ENCODE data around the gene TMEM130.

DNA sequence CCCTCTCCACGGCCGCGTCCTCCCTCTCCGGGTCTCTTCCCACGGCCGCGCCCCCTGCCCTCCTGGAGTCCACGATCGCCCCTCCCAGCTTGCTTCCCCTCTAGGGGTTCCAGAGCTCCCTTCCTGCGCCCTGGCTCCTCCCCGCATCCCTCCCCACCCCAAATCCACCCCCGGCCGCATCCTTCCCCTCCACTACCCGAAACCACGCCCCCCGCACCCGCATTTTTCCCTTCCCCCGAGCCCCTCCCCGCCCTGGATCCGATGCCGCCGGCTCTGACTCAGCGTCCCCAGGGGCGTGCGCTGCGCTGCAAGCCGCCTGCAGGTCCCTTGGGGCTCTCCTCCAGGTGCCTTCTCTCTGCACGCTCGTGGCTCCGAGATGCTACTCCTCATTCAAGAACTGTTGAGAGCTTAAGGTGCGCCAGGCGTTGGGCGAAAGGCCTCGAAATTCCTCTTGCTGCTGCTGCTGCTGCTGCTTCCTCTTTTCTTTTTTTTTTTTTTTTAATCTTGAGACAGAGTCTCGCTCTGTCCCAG lies 372 bp upstream of the TMEM130 start:
- TF ChIP-seq TAF1 (IDR thresholded peaks at IDR 0.05; ENCODE audit: low read depth) (no peak), RAD21 (IDR thresholded peaks at IDR 0.05; ENCODE audit: low read depth) (no peak), CEBPB (IDR thresholded peaks at IDR 0.05) (no peak), ZBTB7A (IDR thresholded peaks at IDR 0.05; ENCODE audit: low read depth) (no peak), NFIC (IDR thresholded peaks at IDR 0.05) (no peak), TEAD4 (IDR thresholded peaks at IDR 0.05) (no peak)
